Spinal cord (tissue), 10 donors: ENCODE results near the gene SHC3. TPM values are rescaled to one million over a fixed set of nuclear protein-coding genes. Genes with fewer than 3 reads are reported as not detected.
A peak's percentile ranks its signal among the peaks of the same experiment; 100 is the strongest.

Experiments used
- DNase-seq, 6 donors: peaks; one replicate each; pipeline versions ENCODE4 v3.0.0 to v3.0.0-alpha.2; 2013 to 2015; ENCODE audit warnings: low spot score in 6 of 6, low read depth in 4 of 6
- H3K27ac ChIP-seq: one replicate; pipeline ENCODE4 v1.5.1; 2013; ENCODE audit warnings: low read depth, low read length, control low read depth
- H3K27me3 ChIP-seq: one replicate; pipeline ENCODE4 v1.6.1; 2013; ENCODE audit warnings: low read length; ENCODE audit not compliant: control insufficient read depth, insufficient read depth
- H3K36me3 ChIP-seq: one replicate; pipeline ENCODE4 v1.6.1; 2013; ENCODE audit warnings: low read length; ENCODE audit not compliant: control insufficient read depth, insufficient read depth
- H3K4me1 ChIP-seq: one replicate; pipeline ENCODE4 v1.6.1; 2013; ENCODE audit warnings: low read length; ENCODE audit not compliant: control insufficient read depth, insufficient read depth
- H3K4me3 ChIP-seq: one replicate; pipeline ENCODE4 v1.5.1; 2013; ENCODE audit warnings: low read depth, low read length, control low read depth
- H3K9me3 ChIP-seq: one replicate; pipeline ENCODE4 v1.6.1; 2013; ENCODE audit warnings: low read length; ENCODE audit not compliant: control insufficient read depth, insufficient read depth
- WGBS: methylation state at CpG from one replicate; pipeline ENCODE4 v1.1.5; 2013; ENCODE audit warnings: missing lambda C conversion rate; ENCODE audit not compliant: insufficient coverage; 5-methylcytosine and 5-hydroxymethylcytosine counted together
- polyA plus RNA-seq, 2 donors: library from polyadenylated mRNA; unstranded; fragments of 120-200 nt; gene quantifications; one replicate each; pipeline ENCODE4 v1.2.1, GENCODE V29; 2013; ENCODE audit not compliant: insufficient read length in 2 of 2
- total RNA-seq, 2 donors: library from RNA; depleted of rRNA in 1 of 2; stranded (reverse); fragments of 120-200 nt in 1 of 2; fragments of >200 nt in 1 of 2; gene quantifications; one replicate each; pipeline versions ENCODE4 v1.2.3 to v1.2.4, GENCODE V29; 2013 to 2014
- donor health status: healthy.

The SHC3 gene
- total and polyA plus RNA-seq, 4 donors: 15.5 to 50.3 (median 30.1) TPM

DNA sequence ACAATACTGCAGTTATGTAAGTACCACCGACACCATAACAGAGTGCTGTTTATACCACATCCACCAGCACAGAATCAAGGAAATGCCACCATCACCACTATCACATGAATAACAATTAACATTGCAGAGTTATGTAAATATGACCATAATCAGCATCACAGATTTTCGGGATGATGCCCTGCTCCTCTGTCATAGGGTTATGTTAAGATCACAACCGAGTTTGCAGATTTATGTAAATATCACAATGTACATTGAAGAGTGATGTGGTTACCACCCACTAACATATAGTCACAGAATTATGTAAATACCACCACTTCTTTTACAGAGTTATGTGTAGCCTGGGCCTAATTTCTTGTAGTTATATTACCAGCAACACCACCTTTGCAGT is 61.8 kb downstream of the SHC3 start:
- no CpG with 5 or more reads among the region's 3 CpGs for WGBS
- Histone ChIP-seq H3K4me1 (no peaks in the 10 kb centered on the region), H3K27ac (no peak overlapping the region), H3K36me3 (no peaks in the 10 kb centered on the region), H3K27me3 (no peaks in the 10 kb centered on the region), H3K9me3 (no peaks in the 10 kb centered on the region), H3K4me3 (no peak overlapping the region)
- no peak for DNase-seq

DNA sequence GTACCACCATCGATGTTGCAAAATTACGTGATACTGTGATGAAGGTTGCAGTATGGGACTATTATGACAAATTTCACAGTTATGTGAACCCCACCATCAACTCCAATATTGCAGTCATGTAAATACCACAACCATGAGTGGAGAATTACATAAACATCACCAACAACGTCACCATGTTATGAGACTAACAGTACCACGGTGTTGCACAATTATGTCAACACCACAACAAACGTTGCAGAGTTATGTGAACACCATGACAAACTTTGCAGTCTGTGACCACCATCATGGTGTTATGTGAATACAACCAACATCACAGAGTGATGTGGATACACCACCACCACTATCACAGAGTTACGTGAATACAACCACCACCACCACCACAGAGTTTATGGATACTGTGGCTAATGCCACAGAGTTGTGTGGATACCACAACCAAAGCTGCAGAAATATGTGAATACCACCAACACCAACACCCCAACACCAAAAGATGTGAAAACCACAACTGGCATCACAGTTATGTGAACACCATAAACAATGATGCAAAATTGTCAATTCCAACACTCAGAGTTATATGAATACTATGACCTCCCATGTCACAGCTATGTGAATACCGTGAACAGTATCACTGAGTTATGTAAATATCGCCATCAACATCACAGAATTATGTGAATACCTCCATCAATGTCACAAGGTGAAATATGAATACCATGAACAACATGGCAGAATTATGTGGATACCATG is 62.4 kb downstream of the SHC3 start:
- Histone ChIP-seq H3K27me3 (no peaks in the 10 kb centered on the region), H3K4me1 (no peaks in the 10 kb centered on the region), H3K27ac (no peak overlapping the region), H3K4me3 (no peak overlapping the region), H3K9me3 (no peaks in the 10 kb centered on the region), H3K36me3 (no peaks in the 10 kb centered on the region)
- WGBS: 90% methylated on average over 2 of the region's 8 CpGs
- DNase-seq: no peak

GRCh38 chr9:89115426-89115825 is 63.2 kb downstream of the SHC3 start:
- Histone ChIP-seq H3K9me3 (no peaks in the 10 kb centered on the region), H3K27me3 (no peaks in the 10 kb centered on the region), H3K4me1 (no peaks in the 10 kb centered on the region), H3K4me3 (no peak overlapping the region), H3K36me3 (no peaks in the 10 kb centered on the region), H3K27ac (no peak overlapping the region)
- no CpG with 5 or more reads among the region's 1 CpG for WGBS
- DNase-seq: no peak

DNA sequence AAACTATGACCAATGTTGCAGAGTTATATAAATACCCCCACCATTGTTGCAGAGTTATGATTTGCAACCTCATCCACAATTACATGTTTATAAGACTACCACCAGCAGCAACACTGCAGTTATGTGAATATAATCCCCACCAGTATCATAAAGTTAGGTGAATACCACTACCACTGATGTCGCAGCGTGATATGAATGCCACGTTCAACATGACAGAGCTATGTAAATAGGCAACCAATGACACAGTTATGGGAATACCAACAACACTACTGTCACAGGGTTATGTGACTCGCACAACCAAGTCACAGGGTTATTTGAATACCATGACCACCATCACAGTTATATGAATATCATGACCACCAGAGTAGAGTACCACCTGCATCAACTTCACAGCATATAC is 63.9 kb downstream of the SHC3 start:
- WGBS: 96% methylated on average over 4 of the region's 4 CpGs

GRCh38 chr9:89113851-89114250 is 64.8 kb downstream of the SHC3 start:
- WGBS: no CpG with 5 or more reads among the region's 4 CpGs
- Histone ChIP-seq H3K4me3 (no peak overlapping the region), H3K27me3 (no peaks in the 10 kb centered on the region), H3K27ac (no peak overlapping the region), H3K9me3 (no peaks in the 10 kb centered on the region), H3K36me3 (peaks cover 3% of the 10 kb centered on the region), H3K4me1 (no peaks in the 10 kb centered on the region)
- no peak for DNase-seq

More for the DNA sequence above, 63.9 kb downstream of the SHC3 start:
- no peak for DNase-seq
- Histone ChIP-seq H3K27ac (no peak overlapping the region), H3K9me3 (no peaks in the 10 kb centered on the region), H3K4me1 (no peaks in the 10 kb centered on the region), H3K27me3 (no peaks in the 10 kb centered on the region), H3K4me3 (no peak overlapping the region), H3K36me3 (no peaks in the 10 kb centered on the region)

DNA sequence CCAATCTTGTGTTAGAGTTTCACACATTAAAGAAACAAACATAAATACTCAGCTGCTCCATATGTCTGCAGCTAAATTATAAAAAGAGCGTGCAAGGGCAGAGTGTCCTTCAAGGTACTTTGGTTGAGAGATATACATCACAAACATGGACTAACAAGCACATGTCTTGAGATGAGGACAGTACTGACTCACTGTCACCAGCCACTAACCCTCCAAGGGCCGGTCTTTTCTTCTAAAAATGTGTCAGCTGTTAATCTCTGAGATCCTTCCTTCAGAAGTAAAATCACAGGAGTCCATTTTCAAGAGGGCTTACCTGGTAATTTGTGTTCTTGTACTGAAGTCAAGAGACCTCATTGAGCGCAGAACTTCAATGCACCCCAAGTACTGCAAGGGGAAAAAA is 66.4 kb downstream of the SHC3 start:
- Histone ChIP-seq H3K27me3 (no peaks in the 10 kb centered on the region), H3K9me3 (no peaks in the 10 kb centered on the region), H3K27ac (no peak overlapping the region), H3K36me3 (peaks cover 8% of the 10 kb centered on the region), H3K4me1 (no peaks in the 10 kb centered on the region), H3K4me3 (no peak overlapping the region)
- DNase-seq: peak in 1 of 6 donors; percentile 14
- WGBS: no CpG with 5 or more reads among the region's 3 CpGs

DNA sequence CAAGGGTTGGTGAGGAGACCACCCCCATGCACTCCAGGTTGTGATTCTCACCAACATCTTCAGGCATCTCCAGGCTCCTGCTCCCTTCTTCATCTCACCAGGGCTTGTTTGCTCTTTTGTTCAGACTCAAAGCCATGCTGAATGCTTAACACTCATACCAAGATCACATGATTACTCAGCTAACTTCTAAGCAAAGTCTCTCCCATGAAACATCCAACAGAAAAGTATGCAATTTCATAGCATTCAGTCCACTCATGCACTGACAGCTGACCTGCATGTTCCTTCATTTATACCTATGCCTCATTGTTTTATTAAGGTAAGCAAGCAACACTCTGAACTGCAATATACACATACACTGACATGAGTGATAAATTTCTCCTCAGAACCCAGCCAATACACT is 69.0 kb downstream of the SHC3 start:
- Histone ChIP-seq H3K4me3 (no peak overlapping the region), H3K4me1 (no peaks in the 10 kb centered on the region), H3K9me3 (no peaks in the 10 kb centered on the region), H3K27me3 (no peaks in the 10 kb centered on the region), H3K36me3 (peaks cover 15% of the 10 kb centered on the region), H3K27ac (no peak overlapping the region)
- no peak for DNase-seq

DNA sequence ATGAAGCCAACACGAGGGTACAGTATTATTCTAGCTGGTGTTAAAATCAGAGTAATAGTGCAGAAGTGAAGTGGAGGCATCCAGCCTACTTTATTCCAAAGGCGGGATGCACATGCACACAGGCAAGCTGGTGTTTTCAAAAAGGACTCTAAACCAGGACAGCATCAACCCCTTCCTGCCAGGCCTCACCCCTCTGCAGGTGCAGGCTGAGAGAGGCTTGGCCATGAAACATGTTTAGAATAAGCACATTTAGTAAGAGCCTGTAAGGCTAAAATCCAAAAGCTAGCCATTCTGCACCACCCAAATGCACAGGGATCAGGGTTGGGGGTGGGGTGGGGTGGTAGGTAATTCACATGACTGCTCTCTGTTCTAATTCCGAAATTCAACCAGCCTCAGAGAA is 71.2 kb downstream of the SHC3 start:
- peaks cover 15% of the 10 kb centered on the region for H3K36me3 ChIP-seq
- no peaks in the 10 kb centered on the region for H3K27me3 ChIP-seq
- WGBS: 100% methylated on average over 1 of the region's 3 CpGs
- H3K4me1 ChIP-seq: no peaks in the 10 kb centered on the region
- H3K27ac ChIP-seq: no peak overlapping the region
- no peaks in the 10 kb centered on the region for H3K9me3 ChIP-seq
- DNase-seq: no peak
- no peak overlapping the region for H3K4me3 ChIP-seq

DNA sequence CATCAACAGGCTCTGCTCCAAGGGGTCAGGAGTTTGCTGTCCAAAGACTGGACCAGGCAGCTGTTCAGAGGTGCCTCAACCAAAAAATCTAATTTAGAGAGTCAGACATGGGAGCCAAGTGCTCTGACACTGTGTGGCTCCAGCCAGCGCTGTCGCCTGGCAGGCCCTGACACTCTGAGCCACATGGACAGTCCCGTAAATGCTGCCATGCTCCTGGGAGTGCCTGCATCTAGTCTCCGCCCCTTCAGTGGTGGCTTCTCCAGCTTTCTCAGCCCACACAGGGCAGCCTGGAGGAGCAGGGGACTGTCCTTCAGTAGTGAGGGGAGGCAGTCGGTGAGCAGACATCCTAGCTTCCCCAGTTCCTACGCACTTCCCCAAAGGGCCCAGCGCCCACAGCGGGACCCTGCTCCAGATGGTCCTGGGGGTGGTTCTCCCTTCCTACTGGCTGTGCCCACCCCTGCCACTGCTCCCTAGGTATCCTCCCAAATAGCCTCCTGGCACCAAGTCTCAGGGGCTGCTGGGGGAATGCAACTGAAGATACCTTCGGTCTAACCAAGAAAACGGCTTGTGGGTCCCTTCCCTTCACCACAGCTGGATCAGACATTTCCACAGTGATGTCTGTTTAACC is 72.3 kb downstream of the SHC3 start:
- no peaks in the 10 kb centered on the region for H3K9me3 ChIP-seq
- WGBS: 93% methylated on average over 7 of the region's 10 CpGs
- no peak overlapping the region for H3K4me3 ChIP-seq
- no peaks in the 10 kb centered on the region for H3K4me1 ChIP-seq
- H3K36me3 ChIP-seq: peaks cover 15% of the 10 kb centered on the region
- no peak for DNase-seq
- no peak overlapping the region for H3K27ac ChIP-seq
- no peaks in the 10 kb centered on the region for H3K27me3 ChIP-seq

DNA sequence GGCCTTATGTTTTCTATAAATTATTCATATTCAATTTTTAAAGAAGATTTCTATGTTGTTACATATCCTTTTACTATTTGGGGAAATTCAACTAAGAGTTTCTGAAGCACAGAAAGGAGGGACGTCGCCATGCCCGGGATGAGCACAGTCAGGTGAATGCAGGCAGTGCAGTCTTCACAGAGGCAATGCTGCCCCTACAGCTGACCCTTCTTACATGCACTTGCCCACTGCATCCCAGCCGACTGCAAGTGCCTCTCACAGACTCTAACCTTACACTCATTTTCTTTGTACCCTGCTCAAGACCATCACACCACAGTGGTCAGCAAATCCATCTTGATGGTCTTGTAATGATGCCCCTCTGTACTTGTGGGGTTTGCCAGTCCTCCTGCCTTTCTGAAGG is 73.8 kb downstream of the SHC3 start:
- WGBS: 88% methylated on average over 4 of the region's 4 CpGs
- no peak for DNase-seq
- H3K36me3 ChIP-seq: peaks cover 15% of the 10 kb centered on the region
- H3K27ac ChIP-seq: no peak overlapping the region
- H3K4me3 ChIP-seq: no peak overlapping the region
- no peaks in the 10 kb centered on the region for H3K27me3 ChIP-seq
- no peaks in the 10 kb centered on the region for H3K9me3 ChIP-seq
- no peaks in the 10 kb centered on the region for H3K4me1 ChIP-seq
